ENCODE results near the gene PLCB3. TPM values are rescaled to one million over a fixed set of nuclear protein-coding genes. Genes with fewer than 3 reads are reported as not detected.
A peak's percentile ranks its signal among the peaks of the same experiment; 100 is the strongest.

The PLCB3 gene
- total RNA-seq, 4 donors from 2014 or later = 33.3 to 46.9 (median 36.3) TPM

GRCh38 chr11:64278576-64279190, 27.4 kb downstream of the PLCB3 start:
- peaks cover 23% of the 10 kb centered on the region for H3K4me1 ChIP-seq
- H3K4me3 ChIP-seq = no peak overlapping the region
- H3K27me3 ChIP-seq = no peaks in the 10 kb centered on the region
- H3K27ac ChIP-seq = no peak overlapping the region
- WGBS = 88% methylated on average over 8 of the region's 8 CpGs
- H3K36me3 ChIP-seq = peaks cover 14% of the 10 kb centered on the region
- no peaks in the 10 kb centered on the region for H3K9me3 ChIP-seq
- DNase-seq (ENCODE audit: low spot score in 2 of 2) = no peak
- TF ChIP-seq POLR2A (IDR thresholded peaks at IDR 0.05) (no peak), POLR2AphosphoS5 (IDR thresholded peaks at IDR 0.05) (no peak), EP300 (IDR thresholded peaks at IDR 0.05) (no peak), CTCF (IDR thresholded peaks at IDR 0.05) (no peak)

GRCh38 chr11:64281957-64282770, 30.8 kb downstream of the PLCB3 start:
- no peaks in the 10 kb centered on the region for H3K9me3 ChIP-seq
- H3K27ac ChIP-seq = no peak overlapping the region
- H3K36me3 ChIP-seq = peaks cover 9% of the 10 kb centered on the region
- TF ChIP-seq CTCF (IDR thresholded peaks at IDR 0.05) (no peak), POLR2A (IDR thresholded peaks at IDR 0.05) (no peak), EP300 (IDR thresholded peaks at IDR 0.05) (no peak), POLR2AphosphoS5 (IDR thresholded peaks at IDR 0.05) (no peak)
- H3K4me3 ChIP-seq = no peak overlapping the region
- no peaks in the 10 kb centered on the region for H3K27me3 ChIP-seq
- peaks cover 33% of the 10 kb centered on the region for H3K4me1 ChIP-seq
- WGBS = 92% methylated on average over 22 of the region's 22 CpGs
- DNase-seq (ENCODE audit: low spot score in 2 of 2) = no peak

- Histone ChIP-seq H3K4me1 (peaks cover 29% of the 10 kb centered on the region), H3K27ac (no peak overlapping the region), H3K9me3 (no peaks in the 10 kb centered on the region), H3K27me3 (no peaks in the 10 kb centered on the region), H3K36me3 (peaks cover 9% of the 10 kb centered on the region), H3K4me3 (no peak overlapping the region)
- TF ChIP-seq EP300 (IDR thresholded peaks at IDR 0.05) = no peak
- no peak for TF ChIP-seq POLR2A (IDR thresholded peaks at IDR 0.05)
- TF ChIP-seq POLR2AphosphoS5 (IDR thresholded peaks at IDR 0.05) = no peak
- no peak for TF ChIP-seq CTCF (IDR thresholded peaks at IDR 0.05)
- 83% methylated on average over 3 of the region's 3 CpGs for WGBS
- DNase-seq (ENCODE audit: low spot score in 2 of 2) = no peak
These were observed 31.8 kb downstream of the PLCB3 start for GRCh38 chr11:64283092-64283491.

- Histone ChIP-seq H3K36me3 (peaks cover 6% of the 10 kb centered on the region), H3K27me3 (no peaks in the 10 kb centered on the region), H3K4me3 (peak within 1 kb of the TSS; percentile 81), H3K9me3 (no peaks in the 10 kb centered on the region), H3K27ac (peak within 1 kb of the TSS; percentile 92), H3K4me1 (peaks cover 29% of the 10 kb centered on the region)
- 4% methylated on average over 9 of the region's 44 CpGs for WGBS
- TF ChIP-seq POLR2A (IDR thresholded peaks at IDR 0.05) = peak in 1 of 2 donors; percentile 5
- no peak for TF ChIP-seq EP300 (IDR thresholded peaks at IDR 0.05)
- DNase-seq (ENCODE audit: low spot score in 2 of 2) = peak; percentile 97 to 98
These were observed 33.0 kb downstream of the PLCB3 start, which contains the start of gene BAD for GRCh38 chr11:64284048-64284961. Gene BAD (minus strand): TSS chr11:64284665. CDS start chr11:64284368, 297 bp downstream.

GRCh38 chr11:64284962-64285884, 33.9 kb downstream of the PLCB3 start, which contains the start of gene GPR137:
Gene GPR137 (plus strand): TSS chr11:64285848. CDS start chr11:64286525, 677 bp downstream.
- no peaks in the 10 kb centered on the region for H3K27me3 ChIP-seq
- H3K36me3 ChIP-seq = peaks cover 6% of the 10 kb centered on the region
- TF ChIP-seq POLR2A (IDR thresholded peaks at IDR 0.05) (peak in 1 of 2 donors; percentile 11), CTCF (IDR thresholded peaks at IDR 0.05) (no peak), POLR2AphosphoS5 (IDR thresholded peaks at IDR 0.05) (peak in 1 of 3 donors; percentile 77)
- H3K9me3 ChIP-seq = no peaks in the 10 kb centered on the region
- 0% methylated on average over 7 of the region's 102 CpGs for WGBS
- peak; percentile 92 to 95 for DNase-seq (ENCODE audit: low spot score in 2 of 2)
- peak within 1 kb of the TSS; percentile 81 for H3K4me3 ChIP-seq
- H3K4me1 ChIP-seq = peaks cover 29% of the 10 kb centered on the region
- peak within 1 kb of the TSS; percentile 92 for H3K27ac ChIP-seq

Data from suprapubic skin (tissue), 4 donors.